Measurements from ENCODE around the gene MMAB. TPM values are rescaled to one million over a fixed set of nuclear protein-coding genes. Genes with fewer than 3 reads are reported as not detected.

The MMAB gene
- total RNA-seq, 1 donor from 2014 or later = 38.1 TPM

DNA sequence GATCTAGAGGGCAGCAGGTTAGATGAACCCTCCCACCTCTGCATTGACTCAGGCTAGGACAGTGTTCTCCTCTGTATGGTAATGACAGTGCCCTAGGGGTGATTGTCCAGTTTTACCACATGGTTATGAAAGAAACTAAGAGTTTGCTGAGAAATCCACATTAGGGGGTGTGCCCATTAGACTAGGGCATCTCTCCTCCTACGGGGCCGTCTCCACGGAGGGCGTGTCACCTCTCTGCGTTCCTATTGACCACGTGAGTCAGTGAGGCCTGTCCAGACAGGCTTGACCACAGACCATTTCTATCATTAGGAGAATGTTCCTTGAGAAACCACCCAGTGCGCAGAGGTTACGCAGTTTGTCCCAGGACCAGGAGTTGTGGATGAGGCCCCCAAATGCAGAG, 8.6 kb upstream of the MMAB start:
- Mint-ChIP-seq H3K36me3 (peaks cover 3% of the 10 kb centered on the region), H3K4me3 (no peak overlapping the region), H3K4me1 (ENCODE audit: unreplicated experiment) (no peaks in the 10 kb centered on the region), H3K27ac (peak overlapping the region; percentile 72), H3K9me3 (no peaks in the 10 kb centered on the region), H3K27me3 (no peaks in the 10 kb centered on the region)
- TF ChIP-seq, protein P1, sequence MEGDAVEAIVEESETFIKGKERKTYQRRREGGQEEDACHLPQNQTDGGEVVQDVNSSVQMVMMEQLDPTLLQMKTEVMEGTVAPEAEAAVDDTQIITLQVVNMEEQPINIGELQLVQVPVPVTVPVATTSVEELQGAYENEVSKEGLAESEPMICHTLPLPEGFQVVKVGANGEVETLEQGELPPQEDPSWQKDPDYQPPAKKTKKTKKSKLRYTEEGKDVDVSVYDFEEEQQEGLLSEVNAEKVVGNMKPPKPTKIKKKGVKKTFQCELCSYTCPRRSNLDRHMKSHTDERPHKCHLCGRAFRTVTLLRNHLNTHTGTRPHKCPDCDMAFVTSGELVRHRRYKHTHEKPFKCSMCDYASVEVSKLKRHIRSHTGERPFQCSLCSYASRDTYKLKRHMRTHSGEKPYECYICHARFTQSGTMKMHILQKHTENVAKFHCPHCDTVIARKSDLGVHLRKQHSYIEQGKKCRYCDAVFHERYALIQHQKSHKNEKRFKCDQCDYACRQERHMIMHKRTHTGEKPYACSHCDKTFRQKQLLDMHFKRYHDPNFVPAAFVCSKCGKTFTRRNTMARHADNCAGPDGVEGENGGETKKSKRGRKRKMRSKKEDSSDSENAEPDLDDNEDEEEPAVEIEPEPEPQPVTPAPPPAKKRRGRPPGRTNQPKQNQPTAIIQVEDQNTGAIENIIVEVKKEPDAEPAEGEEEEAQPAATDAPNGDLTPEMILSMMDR (conservative IDR thresholded peaks at IDR 0.05) = no peak
- DNase-seq (ENCODE audit: extremely low spot score, unreplicated experiment) = no peak

DNA sequence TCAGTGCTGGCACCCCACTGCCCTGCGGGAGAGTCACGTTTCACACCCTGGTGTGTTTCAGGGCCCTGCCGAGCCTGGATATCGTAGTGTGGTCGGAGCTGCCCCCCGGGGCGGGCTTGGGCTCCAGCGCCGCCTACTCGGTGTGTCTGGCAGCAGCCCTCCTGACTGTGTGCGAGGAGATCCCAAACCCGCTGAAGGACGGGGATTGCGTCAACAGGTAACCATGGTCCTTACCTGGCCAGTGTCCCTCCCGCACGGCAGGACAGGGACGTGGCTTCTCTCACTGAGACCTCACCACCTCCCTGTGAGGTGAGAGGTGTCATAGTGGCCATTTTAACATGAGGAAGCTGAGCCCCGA, 8.0 kb upstream of the MMAB start:
- Mint-ChIP-seq H3K4me3 (no peak overlapping the region), H3K27me3 (no peaks in the 10 kb centered on the region), H3K36me3 (peaks cover 3% of the 10 kb centered on the region), H3K4me1 (ENCODE audit: unreplicated experiment) (no peaks in the 10 kb centered on the region), H3K27ac (no peak overlapping the region), H3K9me3 (no peaks in the 10 kb centered on the region)
- DNase-seq (ENCODE audit: extremely low spot score, unreplicated experiment) = no peak
- TF ChIP-seq, protein P1 (conservative IDR thresholded peaks at IDR 0.05) = no peak

DNA sequence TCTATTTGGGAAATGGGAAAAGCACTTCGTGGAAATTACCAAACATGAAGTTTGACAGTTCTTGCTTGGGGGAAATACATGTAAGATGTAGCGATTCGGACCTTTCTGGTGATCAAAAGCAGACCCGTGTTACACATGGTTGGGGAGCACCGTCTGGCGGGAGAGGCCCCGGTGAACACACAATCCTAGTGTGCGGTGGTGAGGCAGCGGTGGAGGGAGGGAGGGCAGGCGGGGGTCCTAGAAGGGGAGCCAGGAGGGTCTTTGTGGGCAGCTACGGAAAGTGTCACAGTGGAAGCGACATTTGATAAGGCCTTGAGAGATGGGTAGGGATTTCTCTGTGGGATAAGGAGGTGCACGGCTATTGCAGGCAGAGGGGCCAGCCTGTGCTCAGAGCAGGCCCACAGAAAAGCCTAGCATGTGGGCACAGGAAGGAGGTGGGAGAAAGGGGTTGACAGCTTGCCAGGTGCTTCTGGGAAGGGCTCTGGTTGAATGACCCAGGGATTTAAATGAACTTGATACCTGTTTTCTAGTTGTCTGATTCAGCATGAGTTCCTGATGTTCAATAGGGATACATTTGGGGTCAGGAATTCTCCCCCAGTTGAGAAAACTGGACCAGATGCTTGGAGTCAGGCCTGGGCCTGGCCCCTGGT, 7.5 kb upstream of the MMAB start:
- Mint-ChIP-seq H3K27me3 (no peaks in the 10 kb centered on the region), H3K4me1 (ENCODE audit: unreplicated experiment) (no peaks in the 10 kb centered on the region), H3K36me3 (peaks cover 3% of the 10 kb centered on the region), H3K4me3 (no peak overlapping the region), H3K27ac (no peak overlapping the region), H3K9me3 (no peaks in the 10 kb centered on the region)
- DNase-seq (ENCODE audit: extremely low spot score, unreplicated experiment) = no peak
- TF ChIP-seq, protein P1 (conservative IDR thresholded peaks at IDR 0.05) = no peak

DNA sequence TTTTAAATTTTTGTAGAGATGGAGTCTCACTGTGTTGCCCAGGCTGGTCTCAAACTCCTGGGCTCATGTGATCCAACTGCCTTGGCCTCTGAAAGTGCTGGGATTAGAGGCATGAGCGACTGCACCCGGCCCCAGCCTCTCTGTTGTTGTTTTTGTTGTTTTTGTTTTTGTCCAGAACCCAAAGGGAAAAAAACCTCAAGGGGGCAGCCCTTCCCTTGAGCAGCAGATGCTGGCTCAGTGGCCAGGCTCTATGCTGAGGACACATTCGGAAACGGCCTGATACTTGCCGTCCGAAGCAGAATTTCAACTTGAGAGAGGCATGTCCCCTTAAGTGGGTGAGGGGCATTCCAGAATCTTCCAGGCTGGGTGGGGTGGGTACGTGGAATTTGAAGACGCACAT, 7.0 kb upstream of the MMAB start:
- Mint-ChIP-seq H3K9me3 (no peaks in the 10 kb centered on the region), H3K27me3 (no peaks in the 10 kb centered on the region), H3K4me1 (ENCODE audit: unreplicated experiment) (no peaks in the 10 kb centered on the region), H3K4me3 (no peak overlapping the region), H3K27ac (no peak overlapping the region), H3K36me3 (peaks cover 3% of the 10 kb centered on the region)
- DNase-seq (ENCODE audit: extremely low spot score, unreplicated experiment) = no peak
- TF ChIP-seq, protein P1 (conservative IDR thresholded peaks at IDR 0.05) = no peak

DNA sequence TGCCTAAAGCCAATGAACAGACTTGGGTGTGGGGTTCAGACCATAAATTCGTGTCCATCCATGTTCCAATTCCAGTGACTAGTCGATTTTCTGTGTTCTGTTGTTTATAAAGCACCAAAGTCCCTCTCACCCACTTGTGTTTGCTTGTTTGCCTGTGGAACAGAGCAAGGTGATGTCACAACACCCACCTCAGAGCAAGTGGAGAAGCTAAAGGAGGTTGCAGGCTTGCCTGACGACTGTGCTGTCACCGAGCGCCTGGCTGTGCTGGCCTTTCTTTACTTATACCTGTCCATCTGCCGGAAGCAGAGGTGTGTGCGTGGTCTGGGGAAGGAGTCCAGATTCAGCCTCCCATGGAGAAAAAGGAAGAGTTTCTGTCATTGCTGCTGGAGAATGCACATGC, 6.3 kb upstream of the MMAB start:
- H3K4me1 Mint-ChIP-seq (ENCODE audit: unreplicated experiment) = peaks cover 5% of the 10 kb centered on the region
- TF ChIP-seq, protein P1 (conservative IDR thresholded peaks at IDR 0.05) = no peak
- no peak overlapping the region for H3K27ac Mint-ChIP-seq
- DNase-seq (ENCODE audit: extremely low spot score, unreplicated experiment) = no peak
- H3K36me3 Mint-ChIP-seq = peaks cover 3% of the 10 kb centered on the region
- no peaks in the 10 kb centered on the region for H3K9me3 Mint-ChIP-seq
- no peaks in the 10 kb centered on the region for H3K27me3 Mint-ChIP-seq
- H3K4me3 Mint-ChIP-seq = no peak overlapping the region
